Measurements from ENCODE around the gene PLEKHA6. TPM values are rescaled to one million over a fixed set of nuclear protein-coding genes. Genes with fewer than 3 reads are reported as not detected.
"Not testable (repeated sequence)": the region's sequence is repeated elsewhere in the genome, so short reads cannot be mapped to it uniquely, and the experiment has no call there.

Gene PLEKHA6
- polyA plus RNA-seq, 1 experiment, result 4.2 TPM

GRCh38 chr1:204313675-204314074 is 46.1 kb downstream of the PLEKHA6 start:
- POLR2A ChIA-PET, result no interaction called here
- TF ChIP-seq, protein P1, sequence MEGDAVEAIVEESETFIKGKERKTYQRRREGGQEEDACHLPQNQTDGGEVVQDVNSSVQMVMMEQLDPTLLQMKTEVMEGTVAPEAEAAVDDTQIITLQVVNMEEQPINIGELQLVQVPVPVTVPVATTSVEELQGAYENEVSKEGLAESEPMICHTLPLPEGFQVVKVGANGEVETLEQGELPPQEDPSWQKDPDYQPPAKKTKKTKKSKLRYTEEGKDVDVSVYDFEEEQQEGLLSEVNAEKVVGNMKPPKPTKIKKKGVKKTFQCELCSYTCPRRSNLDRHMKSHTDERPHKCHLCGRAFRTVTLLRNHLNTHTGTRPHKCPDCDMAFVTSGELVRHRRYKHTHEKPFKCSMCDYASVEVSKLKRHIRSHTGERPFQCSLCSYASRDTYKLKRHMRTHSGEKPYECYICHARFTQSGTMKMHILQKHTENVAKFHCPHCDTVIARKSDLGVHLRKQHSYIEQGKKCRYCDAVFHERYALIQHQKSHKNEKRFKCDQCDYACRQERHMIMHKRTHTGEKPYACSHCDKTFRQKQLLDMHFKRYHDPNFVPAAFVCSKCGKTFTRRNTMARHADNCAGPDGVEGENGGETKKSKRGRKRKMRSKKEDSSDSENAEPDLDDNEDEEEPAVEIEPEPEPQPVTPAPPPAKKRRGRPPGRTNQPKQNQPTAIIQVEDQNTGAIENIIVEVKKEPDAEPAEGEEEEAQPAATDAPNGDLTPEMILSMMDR (IDR thresholded peaks at IDR 0.05; ENCODE audit: insufficient read depth, low read depth, low read length), result no peak
- H3K4me3 ChIP-seq (ENCODE audit: low read depth, low read length), result no peak overlapping the region
- no peak for DNase-seq (ENCODE audit: low read depth)
- H3K27me3 ChIP-seq (ENCODE audit: control insufficient read depth, insufficient read depth, low read length), result no peaks in the 10 kb centered on the region
- no peaks in the 10 kb centered on the region for H3K36me3 ChIP-seq (ENCODE audit: control insufficient read depth, insufficient read depth, low read length)
- CTCF ChIA-PET, result interaction anchor here (0.9 to 1.5 kb wide), 3 partner anchors 10 to 55 kb away, joined by 3 to 5 read pairs (median 4); no protein-coding TSS in a partner anchor

- H3K36me3 ChIP-seq (ENCODE audit: control insufficient read depth, insufficient read depth, low read length); H3K4me3 ChIP-seq (ENCODE audit: low read depth, low read length); POLR2A ChIA-PET; DNase-seq (ENCODE audit: low read depth); H3K27me3 ChIP-seq (ENCODE audit: control insufficient read depth, insufficient read depth, low read length): not testable (repeated sequence)
- CTCF ChIA-PET, result interaction anchor here (1.0 to 1.4 kb wide), 2 partner anchors 10 to 49 kb away, joined by 3 to 4 read pairs; partner anchors contain the start of gene PLEKHA6
Measured at GRCh38 chr1:204310970-204311369, 48.8 kb downstream of the PLEKHA6 start.

DNA sequence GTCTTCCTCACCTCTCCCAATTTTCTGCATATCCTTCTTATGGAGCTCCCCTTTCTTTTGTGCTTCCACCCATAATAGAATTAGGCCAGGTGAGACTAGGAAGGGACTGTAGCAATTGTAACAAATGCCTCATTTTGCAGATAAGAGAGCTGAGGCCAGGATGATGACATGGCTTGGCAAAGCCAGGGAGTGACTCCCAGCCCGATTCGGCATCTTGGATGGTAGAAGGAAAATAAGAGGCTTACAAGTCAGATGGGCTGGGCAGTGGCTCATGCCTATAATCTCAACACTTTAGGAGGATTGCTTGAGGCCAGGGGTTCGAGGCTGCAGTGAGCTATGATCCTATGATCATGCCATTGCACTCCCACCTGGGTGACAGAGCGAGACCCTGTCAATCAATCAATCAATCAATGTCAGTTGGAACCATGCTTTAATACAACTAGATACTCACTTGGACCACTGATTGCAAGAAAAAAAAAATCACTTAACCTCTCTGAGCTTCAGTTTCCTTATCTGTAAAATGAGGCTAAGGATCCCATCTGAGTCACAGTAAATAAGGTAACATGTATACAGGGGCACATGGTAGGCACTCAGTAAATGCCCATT is 51.6 kb downstream of the PLEKHA6 start:
- no peaks in the 10 kb centered on the region for H3K36me3 ChIP-seq (ENCODE audit: control insufficient read depth, insufficient read depth, low read length)
- ChIA-PET CTCF (interaction anchor here (0.7 to 1.4 kb wide), 9 partner anchors 8 to 123 kb away, joined by 3 to 6 read pairs (median 3); partner anchors contain the start of genes GOLT1A and PLEKHA6), POLR2A (no interaction called here)
- no peak for DNase-seq (ENCODE audit: low read depth)
- H3K4me3 ChIP-seq (ENCODE audit: low read depth, low read length), result no peak overlapping the region
- no peaks in the 10 kb centered on the region for H3K27me3 ChIP-seq (ENCODE audit: control insufficient read depth, insufficient read depth, low read length)
- TF ChIP-seq, protein P1 (IDR thresholded peaks at IDR 0.05; ENCODE audit: insufficient read depth, low read depth, low read length), result no peak

DNA sequence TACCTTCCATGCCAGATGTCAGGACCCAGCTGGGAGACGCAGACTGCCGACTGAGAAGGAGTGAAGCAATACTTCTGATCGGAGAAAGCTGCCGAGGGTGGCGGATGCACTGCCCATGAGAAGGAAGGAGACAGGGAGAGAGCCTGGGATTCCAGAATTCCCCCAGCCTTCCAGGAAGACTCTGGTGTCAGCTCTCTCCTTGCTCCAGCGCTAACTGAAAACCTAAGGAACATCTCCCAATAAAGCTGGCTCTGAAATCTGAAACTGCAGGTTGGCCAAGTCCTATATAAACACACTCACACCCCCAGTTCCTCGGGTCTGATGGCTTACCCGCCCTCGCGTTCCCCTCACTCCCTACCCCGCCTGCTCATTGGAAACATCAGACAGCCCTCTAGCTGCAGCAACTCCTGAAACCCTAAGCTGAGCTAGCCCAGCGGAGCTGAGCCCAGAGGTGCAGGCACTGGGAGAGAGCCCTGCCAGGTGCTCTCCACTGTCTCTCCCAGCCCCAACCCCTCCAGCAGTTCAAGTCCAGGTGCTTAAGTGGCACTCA is 52.3 kb downstream of the PLEKHA6 start:
- TF ChIP-seq, protein P1 (IDR thresholded peaks at IDR 0.05; ENCODE audit: insufficient read depth, low read depth, low read length), result peak; percentile 46
- no peaks in the 10 kb centered on the region for H3K36me3 ChIP-seq (ENCODE audit: control insufficient read depth, insufficient read depth, low read length)
- no peaks in the 10 kb centered on the region for H3K27me3 ChIP-seq (ENCODE audit: control insufficient read depth, insufficient read depth, low read length)
- peak overlapping the region; percentile 46 for H3K4me3 ChIP-seq (ENCODE audit: low read depth, low read length)
- no peak for DNase-seq (ENCODE audit: low read depth)
- ChIA-PET POLR2A (interaction anchor here (0.7 kb wide), 1 partner anchor 11 kb away, joined by 3 read pairs; no protein-coding TSS in a partner anchor), CTCF (interaction anchor here (0.7 to 1.4 kb wide), 9 partner anchors 9 to 124 kb away, joined by 3 to 6 read pairs (median 3); partner anchors contain the start of genes GOLT1A and PLEKHA6)

GRCh38 chr1:204306076-204306475 is 53.7 kb downstream of the PLEKHA6 start:
- H3K27me3 ChIP-seq (ENCODE audit: control insufficient read depth, insufficient read depth, low read length), result no peaks in the 10 kb centered on the region
- CTCF ChIA-PET, result interaction anchor here (0.6 kb wide), 1 partner anchor 34 kb away, joined by 3 read pairs; no protein-coding TSS in a partner anchor
- H3K36me3 ChIP-seq (ENCODE audit: control insufficient read depth, insufficient read depth, low read length), result 0 out of 2 replicates have a peak, but pooled peaks cover 1% of the 10 kb centered on the region
- DNase-seq (ENCODE audit: low read depth), result no peak
- TF ChIP-seq, protein P1 (IDR thresholded peaks at IDR 0.05; ENCODE audit: insufficient read depth, low read depth, low read length), result no peak
- peak overlapping the region; percentile 46 for H3K4me3 ChIP-seq (ENCODE audit: low read depth, low read length)
- POLR2A ChIA-PET, result no interaction called here
